T-helper 2 cell (primary cell): Measurements from ENCODE around the gene PHPT1.

Source experiments
- DNase-seq, 5 experiments: peaks; one replicate each; pipeline versions ENCODE4 v3.0.0 to v3.0.0-alpha.2; 2012 to 2022

PHPT1 gene

DNA sequence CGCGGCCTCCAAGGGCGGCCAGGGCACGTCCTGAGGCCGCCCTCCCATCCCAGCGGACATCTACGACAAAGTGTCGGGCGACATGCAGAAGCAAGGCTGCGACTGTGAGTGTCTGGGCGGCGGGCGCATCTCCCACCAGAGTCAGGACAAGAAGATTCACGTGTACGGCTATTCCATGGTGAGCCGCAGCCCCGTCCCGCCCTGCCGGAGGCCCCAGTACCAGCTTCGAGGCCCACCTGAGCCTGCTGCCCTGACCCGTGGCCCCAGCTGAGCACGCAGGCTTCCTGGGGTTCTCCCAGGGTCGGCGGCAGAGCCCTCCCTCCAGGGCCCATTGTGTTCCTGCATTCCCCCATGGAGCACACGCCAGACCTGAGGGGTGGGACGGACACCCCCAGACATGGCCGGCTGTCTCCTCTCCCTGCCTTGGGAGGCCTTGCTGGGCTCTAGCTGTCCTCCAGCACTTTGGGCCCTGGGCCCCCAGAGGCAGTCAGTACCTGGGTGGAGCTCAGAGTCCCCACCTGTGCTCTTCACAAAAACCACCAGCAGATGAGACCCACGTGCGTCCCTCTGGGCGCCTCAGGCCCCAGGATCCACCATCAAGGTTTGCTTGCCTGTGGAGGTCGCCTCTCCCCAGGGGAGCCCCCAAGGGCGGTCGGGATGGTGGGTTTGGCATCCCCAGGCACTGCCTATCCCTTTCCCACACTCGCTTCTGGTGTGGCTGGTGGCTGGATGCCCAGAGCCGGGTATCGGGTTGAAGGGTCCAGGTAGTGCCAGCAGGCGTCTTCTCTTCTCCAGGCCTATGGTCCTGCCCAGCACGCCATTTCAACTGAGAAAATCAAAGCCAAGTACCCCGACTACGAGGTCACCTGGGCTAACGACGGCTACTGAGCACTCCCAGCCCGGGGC lies 1.0 kb downstream of the PHPT1 start:
- no peak for DNase-seq

DNA sequence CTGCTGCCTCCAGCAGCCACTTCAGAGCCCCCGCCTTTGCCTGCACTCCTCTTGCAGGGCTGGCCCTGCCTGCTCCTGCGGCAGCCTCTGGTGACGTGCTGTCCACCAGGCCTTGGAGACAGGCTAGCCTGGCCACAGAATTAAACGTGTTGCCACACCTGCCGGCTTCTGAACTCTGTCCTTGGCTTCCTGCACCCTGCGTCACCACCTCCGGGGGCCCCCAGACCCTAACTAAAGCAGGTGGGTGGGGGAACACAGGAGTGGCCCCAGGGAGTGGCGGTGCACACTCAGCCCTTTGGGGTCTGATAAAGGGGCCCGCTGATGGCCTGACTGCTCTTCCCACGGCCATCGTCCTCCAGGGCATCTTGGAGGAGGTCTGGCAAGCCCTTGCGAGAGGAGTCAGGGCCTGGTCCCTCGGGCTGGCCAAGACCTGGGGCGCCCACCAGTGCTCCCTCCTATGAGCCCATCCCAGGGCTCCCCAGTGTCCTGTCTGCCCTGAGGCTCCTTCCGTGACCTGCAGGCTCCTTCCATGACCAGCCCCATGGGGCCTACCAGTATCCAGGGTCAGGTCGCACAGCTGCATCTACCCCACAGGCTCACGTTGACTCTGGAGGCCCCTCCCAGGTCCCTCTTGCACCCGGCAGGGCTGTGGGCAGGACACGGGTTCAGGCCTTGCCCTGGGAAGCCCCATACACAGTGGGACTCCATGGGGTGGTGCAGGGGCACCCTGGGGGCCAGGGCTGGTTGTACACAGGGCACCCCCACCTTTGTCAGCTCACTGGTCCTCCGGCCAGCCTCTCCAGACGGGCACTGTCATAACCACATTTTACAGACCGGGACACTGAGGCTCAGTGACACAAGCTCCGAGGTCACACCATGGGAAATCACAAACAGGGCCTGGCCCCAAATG lies 1.9 kb downstream of the PHPT1 start:
- DNase-seq, result no peak

DNA sequence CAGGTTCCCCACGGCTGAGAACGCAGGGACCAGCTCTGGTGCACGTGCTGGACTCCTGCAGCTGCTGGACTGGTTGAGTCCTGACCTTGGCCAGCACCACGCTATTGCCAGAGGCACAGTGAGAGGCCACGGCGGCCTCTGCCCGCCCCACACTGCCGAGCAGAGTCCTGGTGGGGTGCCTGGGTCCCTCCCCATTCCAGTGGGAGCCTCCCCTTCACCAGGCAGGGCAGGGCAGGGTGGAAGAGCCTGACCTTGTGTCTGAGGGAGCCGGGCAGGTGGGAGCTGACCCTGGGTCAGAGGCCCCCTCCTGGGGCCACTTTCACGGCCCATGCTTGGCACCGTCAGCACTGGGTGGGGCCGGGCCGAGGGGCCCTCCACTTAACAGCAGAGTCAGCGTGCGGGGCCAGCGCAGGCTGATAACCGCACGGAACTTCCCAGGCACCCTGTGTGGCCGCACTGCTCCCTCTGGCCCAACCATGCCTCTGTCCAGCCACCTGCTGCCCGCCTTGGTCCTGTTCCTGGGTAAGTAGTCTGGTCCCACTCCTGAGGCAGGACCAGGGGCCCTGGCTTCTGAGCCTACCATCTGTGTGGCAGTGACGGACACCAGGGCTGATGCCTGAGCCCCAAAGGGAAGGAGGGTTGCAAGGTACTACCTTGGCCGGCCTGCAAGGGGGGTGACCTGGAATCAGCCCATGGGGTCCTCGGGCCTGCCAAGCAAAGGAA lies 2.9 kb downstream of the PHPT1 start, which contains the start of gene MAMDC4:
TSS of gene MAMDC4 (plus strand) at position 406 of the 723 bp plus-strand sequence. CDS start at position 477, 71 bp downstream.
- DNase-seq, result no peak

DNA sequence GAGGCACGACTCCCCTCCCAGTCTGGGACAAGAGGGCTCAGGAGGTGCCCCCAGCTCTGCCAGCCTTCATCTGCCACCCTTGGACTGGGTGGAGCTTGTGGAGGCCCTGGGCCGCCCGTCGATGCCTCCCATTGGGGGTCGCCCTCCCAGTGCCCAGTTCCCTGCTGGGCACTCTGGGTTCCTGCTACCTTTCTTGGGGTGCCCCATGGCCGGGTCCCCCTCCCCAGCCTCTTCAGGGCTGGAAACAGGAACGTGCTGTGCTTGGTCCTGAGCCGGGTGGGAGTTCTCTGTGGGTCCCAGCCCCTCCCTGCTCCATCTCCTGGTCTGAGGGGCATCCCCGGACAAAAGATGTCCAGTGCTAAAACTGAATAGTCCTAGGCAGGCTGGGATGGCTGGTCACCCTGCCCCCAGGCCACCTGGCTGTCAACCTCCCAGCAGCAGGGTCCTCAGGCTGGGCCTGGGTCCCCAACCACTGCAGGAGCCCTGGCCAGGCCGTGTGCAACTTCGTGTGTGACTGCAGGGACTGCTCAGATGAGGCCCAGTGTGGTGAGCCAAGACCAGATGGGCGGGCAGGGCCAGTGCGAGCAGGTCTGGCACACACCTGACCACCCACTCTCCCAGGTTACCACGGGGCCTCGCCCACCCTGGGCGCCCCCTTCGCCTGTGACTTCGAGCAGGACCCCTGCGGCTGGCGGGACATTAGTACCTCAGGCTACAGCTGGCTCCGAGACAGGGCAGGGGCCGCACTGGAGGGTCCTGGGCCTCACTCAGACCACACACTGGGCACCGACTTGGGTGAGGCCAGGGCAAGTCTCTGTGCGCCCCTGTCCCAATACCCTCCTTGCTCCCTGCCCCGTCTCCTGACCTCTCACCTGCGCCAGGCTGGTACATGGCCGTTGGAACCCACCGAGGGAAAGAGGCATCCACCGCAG lies 3.7 kb downstream of the PHPT1 start:
- no peak for DNase-seq

DNA sequence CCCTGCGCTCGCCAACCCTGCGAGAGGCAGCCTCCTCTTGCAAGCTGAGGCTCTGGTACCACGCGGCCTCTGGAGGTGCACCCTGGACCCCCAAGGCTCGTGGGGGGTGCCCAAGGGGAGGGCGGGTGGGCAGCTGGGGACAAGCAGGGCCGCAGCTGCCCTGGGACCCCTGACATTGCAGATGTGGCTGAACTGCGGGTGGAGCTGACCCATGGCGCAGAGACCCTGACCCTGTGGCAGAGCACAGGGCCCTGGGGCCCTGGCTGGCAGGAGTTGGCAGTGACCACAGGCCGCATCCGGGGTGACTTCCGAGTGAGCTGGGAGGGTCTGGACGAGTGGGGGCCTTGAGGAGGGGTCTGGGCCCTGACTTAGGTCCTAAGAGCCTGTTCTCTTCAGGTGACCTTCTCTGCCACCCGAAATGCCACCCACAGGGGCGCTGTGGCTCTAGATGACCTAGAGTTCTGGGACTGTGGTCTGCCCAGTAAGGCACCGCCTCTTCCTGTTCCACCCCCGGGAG lies 4.4 kb downstream of the PHPT1 start:
- no peak for DNase-seq

DNA sequence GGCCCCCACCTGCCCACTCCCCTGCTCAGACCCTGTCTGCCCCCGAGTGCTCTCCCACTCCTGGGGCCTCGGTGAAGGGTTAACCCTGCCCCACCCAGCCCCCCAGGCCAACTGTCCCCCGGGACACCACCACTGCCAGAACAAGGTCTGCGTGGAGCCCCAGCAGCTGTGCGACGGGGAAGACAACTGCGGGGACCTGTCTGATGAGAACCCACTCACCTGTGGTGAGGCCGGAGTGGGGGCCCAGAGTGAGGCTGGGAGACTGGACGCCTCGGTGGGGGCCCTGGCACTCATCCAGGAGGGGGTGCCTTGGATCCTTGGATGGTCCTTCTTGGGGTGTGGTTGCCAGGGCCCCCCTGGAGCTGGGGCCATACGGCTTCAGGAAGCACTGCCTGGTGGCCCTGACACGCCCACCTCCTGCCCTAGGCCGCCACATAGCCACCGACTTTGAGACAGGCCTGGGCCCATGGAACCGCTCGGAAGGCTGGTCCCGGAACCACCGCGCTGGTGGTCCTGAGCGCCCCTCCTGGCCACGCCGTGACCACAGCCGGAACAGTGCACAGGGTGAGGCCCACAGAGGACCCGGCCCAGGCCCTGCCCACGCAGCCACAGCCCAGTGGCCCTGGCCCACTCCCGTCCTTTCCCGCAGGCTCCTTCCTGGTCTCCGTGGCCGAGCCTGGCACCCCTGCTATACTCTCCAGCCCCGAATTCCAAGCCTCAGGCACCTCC lies 5.1 kb downstream of the PHPT1 start:
- peak in 1 of 5 experiments; percentile 4 for DNase-seq

DNA sequence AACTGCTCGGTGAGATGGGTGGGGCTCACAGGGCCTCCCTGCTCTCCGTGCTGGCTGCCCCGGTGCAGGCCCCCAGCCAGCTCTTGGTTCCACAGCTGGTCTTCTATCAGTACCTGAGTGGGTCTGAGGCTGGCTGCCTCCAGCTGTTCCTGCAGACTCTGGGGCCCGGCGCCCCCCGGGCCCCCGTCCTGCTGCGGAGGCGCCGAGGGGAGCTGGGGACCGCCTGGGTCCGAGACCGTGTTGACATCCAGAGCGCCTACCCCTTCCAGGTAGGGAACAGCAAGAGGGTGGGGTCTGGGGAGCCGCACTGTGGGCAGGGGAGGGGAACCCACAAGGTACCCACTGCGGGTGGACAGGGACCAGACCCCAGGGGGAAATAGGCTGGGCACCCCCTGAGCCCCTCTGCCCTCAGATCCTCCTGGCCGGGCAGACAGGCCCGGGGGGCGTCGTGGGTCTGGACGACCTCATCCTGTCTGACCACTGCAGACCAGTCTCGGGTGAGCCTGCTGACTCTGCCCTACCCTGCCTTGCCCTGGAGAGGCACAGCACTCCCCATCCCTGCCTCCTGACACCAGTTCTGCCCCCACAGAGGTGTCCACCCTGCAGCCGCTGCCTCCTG lies 5.7 kb downstream of the PHPT1 start:
- DNase-seq, result no peak

DNA sequence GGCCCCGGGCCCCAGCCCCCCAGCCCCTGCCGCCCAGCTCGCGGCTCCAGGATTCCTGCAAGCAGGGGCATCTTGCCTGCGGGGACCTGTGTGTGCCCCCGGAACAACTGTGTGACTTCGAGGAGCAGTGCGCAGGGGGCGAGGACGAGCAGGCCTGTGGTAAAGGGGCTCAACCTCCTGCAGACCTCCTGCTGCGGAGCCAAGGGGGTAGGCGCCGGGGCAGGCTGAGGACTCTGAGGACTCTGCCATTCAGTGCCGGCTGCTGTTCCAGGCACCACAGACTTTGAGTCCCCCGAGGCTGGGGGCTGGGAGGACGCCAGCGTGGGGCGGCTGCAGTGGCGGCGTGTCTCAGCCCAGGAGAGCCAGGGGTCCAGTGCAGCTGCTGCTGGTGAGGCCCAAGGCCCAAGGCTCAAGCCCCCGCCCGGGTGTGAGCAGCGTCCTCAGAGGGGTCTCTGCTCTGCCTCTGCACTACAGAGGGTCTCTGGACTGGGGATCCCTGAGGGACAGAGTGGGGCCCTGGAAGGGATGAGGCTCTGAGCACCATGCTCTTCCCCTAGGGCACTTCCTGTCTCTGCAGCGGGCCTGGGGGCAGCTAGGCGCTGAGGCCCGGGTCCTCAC lies 6.4 kb downstream of the PHPT1 start:
- DNase-seq, result peak in 2 of 5 experiments; percentile 3 to 7

DNA sequence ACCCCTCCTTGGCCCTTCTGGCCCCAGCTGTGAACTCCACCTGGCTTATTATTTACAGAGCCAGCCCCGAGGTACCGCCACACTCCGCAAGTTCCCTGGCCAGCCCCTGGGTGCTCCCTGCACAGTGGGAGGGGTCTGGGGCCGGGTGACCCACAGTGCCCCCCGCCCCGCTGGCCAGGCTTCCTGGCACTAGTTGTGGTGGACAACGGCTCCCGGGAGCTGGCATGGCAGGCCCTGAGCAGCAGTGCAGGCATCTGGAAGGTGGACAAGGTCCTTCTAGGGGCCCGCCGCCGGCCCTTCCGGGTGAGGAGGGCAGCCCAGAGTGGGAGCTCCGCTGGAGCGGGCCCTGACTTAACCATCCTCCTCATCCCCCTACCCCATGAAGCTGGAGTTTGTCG lies 6.9 kb downstream of the PHPT1 start:
- DNase-seq, result peak in 1 of 5 experiments; percentile 2

DNA sequence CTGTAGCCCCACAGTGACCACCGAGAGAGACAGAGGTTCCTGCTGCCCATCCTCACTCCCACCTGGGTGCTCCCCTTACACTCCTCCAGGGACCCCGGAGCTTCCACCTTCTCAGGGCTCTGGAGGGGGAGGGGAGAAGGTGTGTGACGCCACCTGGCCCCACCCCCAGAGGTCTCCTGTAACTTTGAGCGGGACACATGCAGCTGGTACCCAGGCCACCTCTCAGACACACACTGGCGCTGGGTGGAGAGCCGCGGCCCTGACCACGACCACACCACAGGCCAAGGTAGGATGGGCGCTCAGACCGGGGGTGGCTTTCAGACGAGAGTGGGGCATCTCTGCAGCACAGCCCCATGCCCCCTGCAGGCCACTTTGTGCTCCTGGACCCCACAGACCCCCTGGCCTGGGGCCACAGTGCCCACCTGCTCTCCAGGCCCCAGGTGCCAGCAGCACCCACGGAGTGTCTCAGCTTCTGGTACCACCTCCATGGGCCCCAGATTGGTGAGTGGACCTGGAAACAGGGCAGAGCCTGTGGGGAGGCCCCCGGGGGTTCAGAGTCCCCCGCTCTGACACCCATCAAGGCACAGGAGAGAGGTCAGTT lies 7.4 kb downstream of the PHPT1 start:
- peak in 1 of 5 experiments; percentile 3 for DNase-seq

DNA sequence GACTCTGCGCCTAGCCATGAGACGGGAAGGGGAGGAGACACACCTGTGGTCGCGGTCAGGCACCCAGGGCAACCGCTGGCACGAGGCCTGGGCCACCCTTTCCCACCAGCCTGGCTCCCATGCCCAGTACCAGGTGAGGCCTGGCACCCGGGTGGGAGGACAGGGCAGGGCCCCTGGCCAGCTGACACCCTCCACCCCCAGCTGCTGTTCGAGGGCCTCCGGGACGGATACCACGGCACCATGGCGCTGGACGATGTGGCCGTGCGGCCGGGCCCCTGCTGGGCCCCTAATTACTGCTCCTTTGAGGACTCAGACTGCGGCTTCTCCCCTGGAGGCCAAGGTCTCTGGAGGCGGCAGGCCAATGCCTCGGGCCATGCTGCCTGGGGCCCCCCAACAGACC lies 8.0 kb downstream of the PHPT1 start:
- DNase-seq, result peak in 2 of 5 experiments; percentile 1 to 8

DNA sequence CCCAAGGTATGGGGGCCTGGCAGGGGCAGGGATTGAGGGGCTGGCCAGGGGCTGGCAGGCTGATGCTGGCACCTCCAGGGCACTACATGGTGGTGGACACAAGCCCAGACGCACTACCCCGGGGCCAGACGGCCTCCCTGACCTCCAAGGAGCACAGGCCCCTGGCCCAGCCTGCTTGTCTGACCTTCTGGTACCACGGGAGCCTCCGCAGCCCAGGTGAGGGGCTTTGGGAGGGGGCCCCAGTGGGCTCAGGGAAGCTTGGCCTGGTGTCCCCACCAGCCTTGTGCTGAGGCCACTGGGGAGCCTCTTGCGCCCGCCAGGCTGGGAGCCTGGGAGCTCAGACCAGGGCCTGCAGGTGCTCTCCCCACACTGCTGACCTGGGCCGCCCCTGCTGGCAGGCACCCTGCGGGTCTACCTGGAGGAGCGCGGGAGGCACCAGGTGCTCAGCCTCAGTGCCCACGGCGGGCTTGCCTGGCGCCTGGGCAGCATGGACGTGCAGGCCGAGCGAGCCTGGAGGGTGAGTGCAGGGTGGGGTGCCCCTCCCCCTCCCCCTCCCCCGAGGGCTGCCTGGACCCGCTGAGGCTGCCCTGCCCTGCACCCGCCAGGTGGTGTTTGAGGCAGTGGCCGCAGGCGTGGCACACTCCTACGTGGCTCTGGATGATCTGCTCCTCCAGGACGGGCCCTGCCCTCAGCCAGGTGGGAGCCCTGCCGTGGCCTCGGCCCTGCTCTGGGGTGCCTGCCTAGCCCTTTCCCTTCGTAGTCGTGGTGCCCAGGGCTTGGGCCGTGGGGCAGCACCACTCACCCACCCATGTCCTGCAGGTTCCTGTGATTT lies 8.6 kb downstream of the PHPT1 start:
- peak in 2 of 5 experiments; percentile 3 to 5 for DNase-seq

DNA sequence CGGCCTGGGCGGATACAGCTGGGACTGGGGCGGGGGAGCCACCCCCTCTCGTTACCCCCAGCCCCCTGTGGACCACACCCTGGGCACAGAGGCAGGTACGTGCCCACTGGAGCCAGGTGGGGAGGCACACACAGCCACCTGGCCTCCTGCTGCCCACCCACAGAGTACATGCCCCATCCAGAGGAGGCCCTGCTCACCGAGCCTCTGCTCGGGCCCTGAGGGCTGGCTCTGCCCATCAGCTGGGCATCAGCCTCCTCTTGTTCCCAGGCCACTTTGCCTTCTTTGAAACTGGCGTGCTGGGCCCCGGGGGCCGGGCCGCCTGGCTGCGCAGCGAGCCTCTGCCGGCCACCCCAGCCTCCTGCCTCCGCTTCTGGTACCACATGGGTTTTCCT lies 9.2 kb downstream of the PHPT1 start:
- DNase-seq, result no peak

DNA sequence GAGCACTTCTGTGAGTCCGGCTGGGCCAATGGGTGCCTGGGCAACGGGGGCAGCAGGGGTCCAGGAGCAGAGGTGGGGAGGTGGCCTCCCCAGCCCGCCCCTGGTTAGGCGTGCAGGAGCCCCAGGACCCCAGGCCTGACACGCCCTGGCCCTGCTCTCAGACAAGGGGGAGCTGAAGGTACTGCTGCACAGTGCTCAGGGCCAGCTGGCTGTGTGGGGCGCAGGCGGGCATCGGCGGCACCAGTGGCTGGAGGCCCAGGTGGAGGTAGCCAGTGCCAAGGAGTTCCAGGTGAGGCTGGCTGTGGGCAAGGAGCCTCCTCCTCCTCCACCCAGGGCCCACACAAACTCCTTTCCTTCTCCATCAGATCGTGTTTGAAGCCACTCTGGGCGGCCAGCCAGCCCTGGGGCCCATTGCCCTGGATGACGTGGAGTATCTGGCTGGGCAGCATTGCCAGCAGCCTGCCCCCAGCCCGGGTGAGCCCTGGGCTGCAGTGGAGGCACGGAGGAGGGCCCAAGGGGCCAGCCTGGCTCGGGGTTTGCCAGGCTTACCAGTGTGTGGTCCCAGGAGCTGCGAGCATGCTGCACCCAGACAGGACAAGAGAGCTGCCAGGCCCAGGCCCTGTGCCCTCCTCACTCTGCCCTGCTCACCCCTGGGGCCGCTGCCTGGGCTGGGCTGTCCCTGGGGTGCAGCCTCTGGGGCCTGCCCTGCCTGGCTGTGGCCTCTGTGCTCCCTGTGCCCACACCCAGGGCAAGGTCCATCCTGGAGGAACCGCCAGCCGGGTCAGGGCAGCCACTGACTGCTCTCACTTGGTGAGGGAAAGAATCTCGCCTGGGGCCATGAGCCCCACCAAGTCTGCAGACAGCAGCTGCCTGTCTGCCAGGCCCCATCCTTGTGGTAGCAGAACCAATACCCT lies 9.9 kb downstream of the PHPT1 start:
- DNase-seq, result peak in 1 of 5 experiments; percentile 2

DNA sequence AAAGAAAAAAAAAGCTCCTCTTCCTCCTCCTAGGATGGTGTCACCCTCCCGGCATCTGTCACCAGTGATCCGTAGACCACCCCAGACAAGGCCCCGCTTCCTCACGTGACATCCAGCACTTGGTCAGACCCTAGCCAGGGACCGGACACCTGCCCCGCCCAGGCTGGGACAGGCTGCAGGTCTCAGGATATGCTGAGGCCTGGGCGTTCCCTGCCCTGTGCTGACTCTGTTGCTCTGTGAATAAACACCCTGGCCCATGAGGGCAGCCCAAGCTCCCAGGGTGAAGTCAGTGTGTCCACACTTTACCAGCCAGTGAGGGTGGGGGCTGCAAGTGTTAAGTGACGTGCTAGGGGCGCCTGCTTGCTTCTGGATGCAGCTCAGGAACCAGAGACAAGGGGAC lies 11.3 kb downstream of the PHPT1 start:
- DNase-seq, result no peak

DNA sequence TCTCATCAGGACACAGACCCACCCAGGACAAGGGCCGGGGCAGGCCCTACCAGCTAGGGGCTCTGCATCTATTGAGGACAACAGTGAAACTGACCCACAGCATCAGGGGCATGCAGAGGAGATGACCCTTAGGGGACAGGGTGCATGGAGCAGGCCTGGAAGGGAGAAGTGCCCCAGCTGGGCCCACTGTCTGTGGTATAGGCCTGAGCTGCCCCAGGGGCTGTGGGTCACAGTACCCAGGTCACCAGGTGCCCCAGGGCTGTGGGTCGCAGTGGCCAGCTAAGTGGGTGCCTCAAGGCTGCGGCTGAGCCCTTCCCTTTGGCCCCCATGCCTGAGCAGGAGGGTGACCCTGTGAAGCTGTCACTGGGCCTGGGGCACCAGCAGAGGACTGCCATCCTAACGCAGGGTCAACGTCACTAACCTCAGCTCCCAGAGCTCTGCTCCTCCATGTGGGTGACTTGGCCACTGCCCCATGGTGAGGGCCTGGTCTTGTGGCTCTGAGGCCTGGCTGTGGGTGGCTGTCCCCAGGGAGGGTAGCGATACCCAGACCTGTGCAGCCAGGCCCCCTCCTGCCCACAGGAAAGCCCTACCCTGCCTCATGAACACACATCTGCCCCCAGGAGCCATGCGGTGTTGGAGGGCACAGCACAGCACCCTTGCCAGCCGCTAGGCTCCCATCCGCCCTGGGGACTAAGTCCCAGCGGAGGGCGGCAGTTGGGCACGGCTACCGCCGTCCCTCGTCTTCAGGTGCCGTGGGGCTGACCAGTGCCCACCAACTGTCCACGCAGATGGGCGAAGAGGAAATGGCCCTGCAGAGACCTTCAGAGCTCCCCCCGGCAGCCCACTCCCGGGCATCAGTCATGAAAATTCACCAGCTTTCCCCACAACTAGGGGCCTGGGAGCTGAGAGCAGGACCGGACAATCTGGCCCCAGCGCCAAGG lies 12.0 kb downstream of the PHPT1 start:
- DNase-seq, result peak in 1 of 5 experiments; percentile 2
